Measurements from ENCODE around the gene TRIM56. TPM values are rescaled to one million over a fixed set of nuclear protein-coding genes. Genes with fewer than 3 reads are reported as not detected.

Gene TRIM56
- total and polyA plus RNA-seq, 2 of the 13 experiments (the other 11 are each of a cell fraction or from before 2014, with no cell fraction given), result 3.2 to 7.1 TPM

DNA sequence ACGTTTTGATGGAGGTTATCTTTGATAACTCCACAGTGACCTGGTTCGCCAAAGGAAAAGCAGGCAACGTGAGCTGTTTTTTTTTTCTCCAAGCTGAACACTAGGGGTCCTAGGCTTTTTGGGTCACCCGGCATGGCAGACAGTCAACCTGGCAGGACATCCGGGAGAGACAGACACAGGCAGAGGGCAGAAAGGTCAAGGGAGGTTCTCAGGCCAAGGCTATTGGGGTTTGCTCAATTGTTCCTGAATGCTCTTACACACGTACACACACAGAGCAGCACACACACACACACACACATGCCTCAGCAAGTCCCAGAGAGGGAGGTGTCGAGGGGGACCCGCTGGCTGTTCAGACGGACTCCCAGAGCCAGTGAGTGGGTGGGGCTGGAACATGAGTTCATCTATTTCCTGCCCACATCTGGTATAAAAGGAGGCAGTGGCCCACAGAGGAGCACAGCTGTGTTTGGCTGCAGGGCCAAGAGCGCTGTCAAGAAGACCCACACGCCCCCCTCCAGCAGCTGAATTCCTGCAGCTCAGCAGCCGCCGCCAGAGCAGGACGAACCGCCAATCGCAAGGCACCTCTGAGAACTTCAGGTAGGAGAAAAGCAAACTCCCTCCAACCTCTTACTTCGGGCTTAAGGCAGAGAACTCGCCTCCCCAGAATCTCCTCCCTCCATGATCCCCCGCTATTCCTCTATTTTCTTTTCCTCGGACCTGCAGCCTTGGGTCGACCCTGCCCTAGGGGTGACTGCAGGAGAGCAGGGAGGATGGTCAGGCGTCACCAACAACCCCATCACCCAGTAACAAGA lies 41.6 kb downstream of the TRIM56 start, which contains the start of gene SERPINE1 (continued):
- TF ChIP-seq, protein P1, sequence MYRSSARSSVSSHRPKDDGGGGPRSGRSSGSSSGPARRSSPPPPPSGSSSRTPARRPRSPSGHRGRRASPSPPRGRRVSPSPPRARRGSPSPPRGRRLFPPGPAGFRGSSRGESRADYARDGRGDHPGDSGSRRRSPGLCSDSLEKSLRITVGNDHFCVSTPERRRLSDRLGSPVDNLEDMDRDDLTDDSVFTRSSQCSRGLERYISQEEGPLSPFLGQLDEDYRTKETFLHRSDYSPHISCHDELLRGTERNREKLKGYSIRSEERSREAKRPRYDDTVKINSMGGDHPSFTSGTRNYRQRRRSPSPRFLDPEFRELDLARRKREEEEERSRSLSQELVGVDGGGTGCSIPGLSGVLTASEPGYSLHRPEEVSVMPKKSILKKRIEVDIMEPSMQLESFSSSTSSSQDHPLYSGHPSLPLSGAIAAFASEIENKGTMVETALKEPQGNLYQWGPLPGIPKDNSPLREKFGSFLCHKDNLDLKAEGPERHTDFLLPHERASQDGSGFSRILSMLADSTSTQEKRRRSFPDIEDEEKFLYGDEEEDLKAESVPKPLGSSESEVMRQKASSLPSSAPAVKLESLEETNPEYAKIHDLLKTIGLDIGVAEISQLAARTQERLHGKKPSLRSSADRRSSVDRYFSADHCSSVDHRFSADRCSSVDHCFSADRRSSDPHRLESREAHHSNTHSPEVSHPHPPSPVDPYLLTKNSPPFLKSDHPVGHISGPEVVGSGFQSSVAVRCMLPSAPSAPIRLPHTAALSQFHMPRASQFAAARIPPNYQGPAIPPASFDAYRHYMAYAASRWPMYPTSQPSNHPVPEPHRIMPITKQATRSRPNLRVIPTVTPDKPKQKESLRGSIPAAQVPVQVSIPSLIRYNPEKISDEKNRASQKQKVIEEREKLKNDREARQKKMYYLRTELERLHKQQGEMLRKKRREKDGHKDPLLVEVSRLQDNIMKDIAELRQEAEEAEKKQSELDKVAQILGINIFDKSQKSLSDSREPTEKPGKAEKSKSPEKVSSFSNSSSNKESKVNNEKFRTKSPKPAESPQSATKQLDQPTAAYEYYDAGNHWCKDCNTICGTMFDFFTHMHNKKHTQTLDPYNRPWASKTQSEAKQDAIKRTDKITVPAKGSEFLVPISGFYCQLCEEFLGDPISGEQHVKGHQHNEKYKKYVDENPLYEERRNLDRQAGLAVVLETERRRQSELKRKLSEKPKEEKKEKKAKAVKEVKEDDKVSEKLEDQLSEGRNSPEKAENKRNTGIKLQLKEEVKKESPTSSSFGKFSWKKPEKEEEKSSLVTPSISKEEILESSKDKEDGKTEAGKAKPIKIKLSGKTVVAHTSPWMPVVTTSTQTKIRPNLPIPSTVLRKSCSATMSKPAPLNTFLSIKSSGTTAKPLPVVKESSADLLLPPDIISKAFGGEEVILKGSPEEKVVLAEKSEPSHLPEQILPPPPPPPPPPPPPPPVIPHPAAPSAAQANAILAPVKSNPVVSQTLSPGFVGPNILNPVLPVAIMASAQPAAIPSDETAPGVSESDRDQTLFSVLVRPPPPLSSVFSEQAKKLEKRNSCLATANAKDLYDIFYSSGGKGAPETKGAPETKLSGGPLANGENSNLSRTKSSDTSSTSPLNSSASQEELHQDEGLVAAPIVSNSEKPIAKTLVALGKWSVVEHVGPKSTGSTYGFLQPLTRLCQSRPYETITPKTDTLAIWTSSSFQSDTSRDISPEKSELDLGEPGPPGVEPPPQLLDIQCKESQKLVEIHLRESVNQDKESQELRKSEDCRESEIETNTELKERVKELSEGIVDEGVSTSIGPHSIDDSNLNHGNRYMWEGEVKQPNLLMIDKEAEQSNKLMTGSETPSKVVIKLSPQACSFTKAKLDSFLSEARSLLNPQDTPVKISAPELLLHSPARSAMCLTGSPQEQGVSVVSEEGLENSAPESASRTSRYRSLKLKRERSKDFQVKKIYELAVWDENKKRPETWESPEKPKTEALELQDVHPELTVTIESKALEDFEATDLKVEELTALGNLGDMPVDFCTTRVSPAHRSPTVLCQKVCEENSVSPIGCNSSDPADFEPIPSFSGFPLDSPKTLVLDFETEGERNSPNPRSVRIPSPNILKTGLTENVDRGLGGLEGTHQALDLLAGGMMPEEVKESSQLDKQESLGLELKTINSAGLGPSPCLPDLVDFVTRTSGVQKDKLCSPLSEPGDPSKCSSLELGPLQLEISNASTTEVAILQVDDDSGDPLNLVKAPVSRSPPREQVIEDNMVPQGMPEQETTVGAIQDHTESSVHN (CRISPR knock-in tag; IDR thresholded peaks at IDR 0.05), result peak; percentile 65; the same call in 1 of the 2 replicates
- TF ChIP-seq ZGPAT (CRISPR knock-in tag; IDR thresholded peaks at IDR 0.05), result peak; percentile 76
- TF ChIP-seq ZNF7 (CRISPR knock-in tag; IDR thresholded peaks at IDR 0.05), result 0 out of 2 replicates have a peak, but pooled peaks have one; percentile 27
- peak; percentile 95 for TF ChIP-seq ZNF136 (CRISPR knock-in tag; IDR thresholded peaks at IDR 0.05; ENCODE audit: low read depth)
- peak; percentile 58; the same call in 1 of the 2 replicates for TF ChIP-seq ZBTB20 (CRISPR knock-in tag; IDR thresholded peaks at IDR 0.05; ENCODE audit: borderline replicate concordance, low read depth)
- TF ChIP-seq ZNF263 (CRISPR knock-in tag; IDR thresholded peaks at IDR 0.05), result peak; percentile 85
- peak; percentile 75; the same call in 1 of the 2 replicates for TF ChIP-seq FOXA3 (CRISPR knock-in tag; IDR thresholded peaks at IDR 0.05)
- TF ChIP-seq EHMT2 (IDR thresholded peaks at IDR 0.05; ENCODE audit: borderline replicate concordance, low read depth, low read length), result peak; percentile 72; the same call in 1 of the 2 replicates
- TF ChIP-seq ZNF577 (CRISPR knock-in tag; IDR thresholded peaks at IDR 0.05; ENCODE audit: borderline replicate concordance, low read depth), result no peak; the same call in 1 of the 2 replicates
- TF ChIP-seq KLF15 (CRISPR knock-in tag; IDR thresholded peaks at IDR 0.05; ENCODE audit: borderline replicate concordance), result 0 out of 2 replicates have a peak, but pooled peaks have one; percentile 60
- TF ChIP-seq FOXP4 (CRISPR knock-in tag; IDR thresholded peaks at IDR 0.05), result peak; percentile 79
- TF ChIP-seq, protein P2, sequence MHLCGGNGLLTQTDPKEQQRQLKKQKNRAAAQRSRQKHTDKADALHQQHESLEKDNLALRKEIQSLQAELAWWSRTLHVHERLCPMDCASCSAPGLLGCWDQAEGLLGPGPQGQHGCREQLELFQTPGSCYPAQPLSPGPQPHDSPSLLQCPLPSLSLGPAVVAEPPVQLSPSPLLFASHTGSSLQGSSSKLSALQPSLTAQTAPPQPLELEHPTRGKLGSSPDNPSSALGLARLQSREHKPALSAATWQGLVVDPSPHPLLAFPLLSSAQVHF (CRISPR knock-in tag; IDR thresholded peaks at IDR 0.05), result peak; percentile 58; the same call in 1 of the 2 replicates
- no peak for TF ChIP-seq GPN1 (CRISPR knock-in tag; IDR thresholded peaks at IDR 0.05; ENCODE audit: borderline replicate concordance)
